ENCODE measurements around the gene C17orf107.

DNA sequence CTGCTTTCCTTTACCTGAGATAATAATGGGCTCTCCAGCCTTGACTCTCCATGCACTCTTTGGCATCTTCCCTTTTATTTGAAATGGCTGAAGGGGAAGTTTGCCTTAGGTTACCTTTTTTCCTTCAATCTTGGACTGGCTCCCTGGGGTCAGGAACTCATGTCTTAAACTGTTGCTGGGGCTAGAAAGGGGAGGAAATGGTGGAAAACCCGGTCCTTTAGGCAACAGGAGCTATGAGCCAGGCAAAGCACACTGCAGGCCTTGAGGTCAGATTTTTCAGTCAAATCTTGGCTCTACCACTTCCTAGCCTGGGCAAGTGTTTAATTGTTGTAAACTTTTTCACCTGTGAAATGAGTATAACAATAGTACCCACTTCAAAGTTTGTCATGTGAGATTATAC, 36.0 kb upstream of the C17orf107 start:
- TF ChIP-seq, protein P1, sequence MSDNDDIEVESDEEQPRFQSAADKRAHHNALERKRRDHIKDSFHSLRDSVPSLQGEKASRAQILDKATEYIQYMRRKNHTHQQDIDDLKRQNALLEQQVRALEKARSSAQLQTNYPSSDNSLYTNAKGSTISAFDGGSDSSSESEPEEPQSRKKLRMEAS (IDR thresholded peaks at IDR 0.05; ENCODE audit: low read depth) = no peak
- TF ChIP-seq, protein P2, sequence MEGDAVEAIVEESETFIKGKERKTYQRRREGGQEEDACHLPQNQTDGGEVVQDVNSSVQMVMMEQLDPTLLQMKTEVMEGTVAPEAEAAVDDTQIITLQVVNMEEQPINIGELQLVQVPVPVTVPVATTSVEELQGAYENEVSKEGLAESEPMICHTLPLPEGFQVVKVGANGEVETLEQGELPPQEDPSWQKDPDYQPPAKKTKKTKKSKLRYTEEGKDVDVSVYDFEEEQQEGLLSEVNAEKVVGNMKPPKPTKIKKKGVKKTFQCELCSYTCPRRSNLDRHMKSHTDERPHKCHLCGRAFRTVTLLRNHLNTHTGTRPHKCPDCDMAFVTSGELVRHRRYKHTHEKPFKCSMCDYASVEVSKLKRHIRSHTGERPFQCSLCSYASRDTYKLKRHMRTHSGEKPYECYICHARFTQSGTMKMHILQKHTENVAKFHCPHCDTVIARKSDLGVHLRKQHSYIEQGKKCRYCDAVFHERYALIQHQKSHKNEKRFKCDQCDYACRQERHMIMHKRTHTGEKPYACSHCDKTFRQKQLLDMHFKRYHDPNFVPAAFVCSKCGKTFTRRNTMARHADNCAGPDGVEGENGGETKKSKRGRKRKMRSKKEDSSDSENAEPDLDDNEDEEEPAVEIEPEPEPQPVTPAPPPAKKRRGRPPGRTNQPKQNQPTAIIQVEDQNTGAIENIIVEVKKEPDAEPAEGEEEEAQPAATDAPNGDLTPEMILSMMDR (IDR thresholded peaks at IDR 0.05) = no peak
- TF ChIP-seq, protein P3, sequence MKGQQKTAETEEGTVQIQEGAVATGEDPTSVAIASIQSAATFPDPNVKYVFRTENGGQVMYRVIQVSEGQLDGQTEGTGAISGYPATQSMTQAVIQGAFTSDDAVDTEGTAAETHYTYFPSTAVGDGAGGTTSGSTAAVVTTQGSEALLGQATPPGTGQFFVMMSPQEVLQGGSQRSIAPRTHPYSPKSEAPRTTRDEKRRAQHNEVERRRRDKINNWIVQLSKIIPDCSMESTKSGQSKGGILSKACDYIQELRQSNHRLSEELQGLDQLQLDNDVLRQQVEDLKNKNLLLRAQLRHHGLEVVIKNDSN (IDR thresholded peaks at IDR 0.05; ENCODE audit: borderline replicate concordance, low read depth) = no peak
- TF ChIP-seq GATA2 (CRISPR knock-in tag; IDR thresholded peaks at IDR 0.05) (no peak), EZH2phosphoT487 (IDR thresholded peaks at IDR 0.05; ENCODE audit: borderline replicate concordance, low read depth) (no peak), SIN3A (IDR thresholded peaks at IDR 0.05; ENCODE audit: borderline replicate concordance, low read depth, low read length) (no peak)
